ENCODE results near the gene DDC. TPM values are rescaled to one million over a fixed set of nuclear protein-coding genes. Genes with fewer than 3 reads are reported as not detected.

The DDC gene
- total RNA-seq, 2 donors from 2014 or later = not detected

DNA sequence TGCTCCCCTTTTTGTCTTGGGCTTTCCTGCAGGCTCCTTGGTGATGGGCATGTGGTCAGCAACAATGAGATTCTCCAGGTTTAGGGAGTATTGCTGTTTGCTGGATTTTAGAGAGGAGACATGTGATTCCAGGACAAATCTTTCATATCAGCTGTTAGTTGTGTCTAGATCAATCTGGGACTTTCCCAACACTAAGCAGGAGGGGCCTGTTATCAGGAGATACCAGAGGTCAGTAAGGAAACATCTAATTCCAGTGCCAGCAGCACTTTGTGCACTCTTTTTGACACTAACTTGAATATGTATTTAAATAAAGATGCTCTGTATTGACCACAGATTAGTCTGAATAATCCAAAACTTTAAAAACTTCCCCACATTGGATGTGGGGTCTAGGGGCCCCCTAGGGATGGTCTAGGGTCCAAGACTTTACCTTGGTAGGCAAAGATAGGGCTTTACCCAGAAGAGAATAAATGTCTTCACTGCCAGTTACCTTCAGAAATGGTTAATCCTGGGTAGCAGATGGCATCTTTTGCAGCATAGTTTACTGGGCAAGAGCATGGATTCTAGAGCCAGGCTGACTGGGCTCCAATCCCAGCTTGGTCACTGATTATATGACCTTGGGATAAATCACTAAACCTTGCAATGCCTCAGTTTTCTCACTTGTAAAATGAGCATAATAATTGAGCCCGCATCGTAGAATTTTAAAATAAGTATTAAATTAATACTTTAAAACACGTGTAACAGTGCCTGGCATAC lies 108.7 kb downstream of the DDC start:
- Histone ChIP-seq H3K27me3 (no peaks in the 10 kb centered on the region), H3K4me1 (no peaks in the 10 kb centered on the region), H3K36me3 (no peaks in the 10 kb centered on the region), H3K4me3 (no peak overlapping the region), H3K9me3 (no peaks in the 10 kb centered on the region), H3K27ac (no peak overlapping the region)
- TF ChIP-seq, protein P1, sequence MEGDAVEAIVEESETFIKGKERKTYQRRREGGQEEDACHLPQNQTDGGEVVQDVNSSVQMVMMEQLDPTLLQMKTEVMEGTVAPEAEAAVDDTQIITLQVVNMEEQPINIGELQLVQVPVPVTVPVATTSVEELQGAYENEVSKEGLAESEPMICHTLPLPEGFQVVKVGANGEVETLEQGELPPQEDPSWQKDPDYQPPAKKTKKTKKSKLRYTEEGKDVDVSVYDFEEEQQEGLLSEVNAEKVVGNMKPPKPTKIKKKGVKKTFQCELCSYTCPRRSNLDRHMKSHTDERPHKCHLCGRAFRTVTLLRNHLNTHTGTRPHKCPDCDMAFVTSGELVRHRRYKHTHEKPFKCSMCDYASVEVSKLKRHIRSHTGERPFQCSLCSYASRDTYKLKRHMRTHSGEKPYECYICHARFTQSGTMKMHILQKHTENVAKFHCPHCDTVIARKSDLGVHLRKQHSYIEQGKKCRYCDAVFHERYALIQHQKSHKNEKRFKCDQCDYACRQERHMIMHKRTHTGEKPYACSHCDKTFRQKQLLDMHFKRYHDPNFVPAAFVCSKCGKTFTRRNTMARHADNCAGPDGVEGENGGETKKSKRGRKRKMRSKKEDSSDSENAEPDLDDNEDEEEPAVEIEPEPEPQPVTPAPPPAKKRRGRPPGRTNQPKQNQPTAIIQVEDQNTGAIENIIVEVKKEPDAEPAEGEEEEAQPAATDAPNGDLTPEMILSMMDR (IDR thresholded peaks at IDR 0.05) = no peak
- DNase-seq (ENCODE audit: low spot score) = no peak

DNA sequence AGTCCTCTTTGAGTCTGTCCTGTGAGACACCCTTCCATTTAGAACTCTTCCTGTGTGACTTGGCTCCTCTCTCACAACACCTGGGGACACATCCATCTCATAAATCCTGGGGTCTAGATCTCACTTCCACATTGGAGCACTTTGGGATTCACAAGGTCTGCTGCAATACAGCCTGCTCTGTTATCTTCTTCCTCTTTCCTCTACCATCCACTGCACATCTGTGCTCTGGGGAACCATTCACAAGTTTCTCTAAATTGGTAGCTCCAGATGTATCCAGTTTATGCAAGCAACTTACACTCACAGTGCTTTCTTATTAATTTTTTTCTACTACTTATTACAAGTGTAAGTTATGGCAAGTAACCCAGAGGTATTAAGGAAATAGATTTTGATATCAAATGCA lies 109.5 kb downstream of the DDC start:
- Histone ChIP-seq H3K27ac (no peak overlapping the region), H3K4me3 (no peak overlapping the region), H3K36me3 (no peaks in the 10 kb centered on the region), H3K9me3 (no peaks in the 10 kb centered on the region), H3K27me3 (no peaks in the 10 kb centered on the region), H3K4me1 (peaks cover 0 to 4% of the 10 kb centered on the region in 2 donors)
- TF ChIP-seq, protein P1 (IDR thresholded peaks at IDR 0.05) = no peak
- DNase-seq (ENCODE audit: low spot score) = no peak

DNA sequence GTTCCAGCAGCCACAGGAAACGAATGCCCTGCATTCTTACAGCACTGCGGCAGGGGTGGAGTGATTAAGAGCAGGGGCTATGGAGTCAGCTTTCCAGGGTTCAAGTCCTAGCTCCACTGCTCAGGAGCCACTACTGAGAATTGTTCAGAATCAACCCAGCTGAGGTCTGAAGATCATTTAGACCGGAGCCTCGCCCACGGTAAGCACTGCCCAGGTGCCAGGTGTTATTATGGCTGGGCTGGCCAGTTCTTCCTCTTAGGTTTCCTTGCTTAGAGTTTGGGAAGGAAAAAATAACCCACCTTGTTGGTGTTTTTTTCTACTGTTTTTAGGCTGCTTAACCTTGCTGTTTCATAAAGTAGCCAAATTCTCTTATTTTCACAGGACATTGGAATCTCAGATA lies 110.2 kb downstream of the DDC start:
- H3K27me3 ChIP-seq = no peaks in the 10 kb centered on the region
- H3K27ac ChIP-seq = no peak overlapping the region
- H3K36me3 ChIP-seq = no peaks in the 10 kb centered on the region
- TF ChIP-seq, protein P1 (IDR thresholded peaks at IDR 0.05) = no peak
- DNase-seq (ENCODE audit: low spot score) = no peak
- H3K4me3 ChIP-seq = no peak overlapping the region
- peaks cover 0 to 6% of the 10 kb centered on the region in 2 donors for H3K4me1 ChIP-seq
- H3K9me3 ChIP-seq = no peaks in the 10 kb centered on the region

DNA sequence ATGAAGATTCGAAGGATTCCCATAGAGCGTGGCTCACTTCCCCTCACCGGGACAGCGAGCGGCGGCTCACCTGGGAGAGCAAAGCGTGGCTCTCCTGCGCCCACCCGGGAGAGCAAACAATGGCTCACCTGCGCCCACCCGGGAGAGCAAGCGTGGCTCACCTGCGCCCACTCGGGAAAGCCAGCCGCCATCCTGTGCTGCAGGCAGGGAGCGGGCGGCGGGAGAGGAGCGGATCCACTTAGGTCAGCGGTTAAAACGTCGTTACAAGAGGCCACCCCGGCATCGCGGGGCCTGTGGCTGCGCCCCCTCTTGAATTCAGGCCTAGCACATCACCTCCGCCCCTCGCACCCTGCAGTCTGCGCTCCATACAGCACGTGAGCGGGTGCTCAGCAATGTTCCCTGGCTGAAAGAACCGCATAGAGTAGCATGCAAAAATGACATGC lies 114.6 kb downstream of the DDC start:
- Histone ChIP-seq H3K4me1 (peaks cover 0 to 14% of the 10 kb centered on the region in 2 donors), H3K27ac (peak overlapping the region; percentile 72 to 83), H3K27me3 (no peaks in the 10 kb centered on the region), H3K36me3 (peaks cover 5% of the 10 kb centered on the region), H3K4me3 (peak overlapping the region; percentile 56 to 83), H3K9me3 (no peaks in the 10 kb centered on the region)
- DNase-seq (ENCODE audit: low spot score) = no peak
- TF ChIP-seq, protein P1 (IDR thresholded peaks at IDR 0.05) = no peak

DNA sequence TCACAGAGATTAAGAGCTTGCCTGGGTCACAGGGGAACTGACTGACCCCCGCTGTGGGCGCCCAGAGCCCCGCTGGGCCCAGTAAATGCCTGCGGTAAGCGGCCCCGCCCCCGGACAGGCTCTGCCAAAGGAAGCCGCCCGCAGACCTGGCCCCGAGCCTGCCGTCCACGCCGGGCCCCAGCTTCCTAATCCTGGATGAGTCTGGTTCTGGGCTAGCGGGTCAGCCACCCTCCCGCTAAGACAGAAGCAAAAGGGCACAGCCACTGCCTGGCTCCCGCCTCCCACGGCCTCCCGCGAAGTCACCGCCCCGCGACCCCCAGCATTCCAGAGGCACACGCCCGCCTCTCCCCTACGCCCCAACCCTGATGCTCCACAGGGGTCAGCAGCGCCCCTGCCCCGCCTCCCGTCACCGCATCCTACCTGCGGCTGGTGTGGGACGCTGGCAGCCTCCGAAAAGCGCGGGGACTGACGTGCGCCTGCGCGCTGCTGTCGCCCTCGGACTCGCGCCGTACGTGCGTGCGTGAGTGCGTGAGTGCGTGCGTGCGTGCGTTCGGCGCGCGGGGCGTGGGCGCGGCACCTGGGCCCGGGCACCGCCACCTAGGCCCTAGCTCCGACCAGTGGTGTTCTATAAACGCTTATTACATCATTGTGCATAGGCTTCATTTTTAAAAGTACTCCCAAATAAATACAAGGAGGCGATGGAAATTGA lies 115.2 kb downstream of the DDC start, which contains the start of gene FIGNL1:
TSS of gene FIGNL1 (minus strand) at position 470 of the 709 bp plus-strand sequence. CDS start 3,063 bp downstream, outside the sequence.
- peaks cover 5% of the 10 kb centered on the region for H3K36me3 ChIP-seq
- TF ChIP-seq, protein P1 (IDR thresholded peaks at IDR 0.05) = no peak
- H3K4me3 ChIP-seq = peak within 1 kb of the TSS; percentile 56 to 83
- peak within 1 kb of the TSS; percentile 72 to 83 for H3K27ac ChIP-seq
- peaks cover 0 to 14% of the 10 kb centered on the region in 2 donors for H3K4me1 ChIP-seq
- no peak for DNase-seq (ENCODE audit: low spot score)
- H3K27me3 ChIP-seq = no peaks in the 10 kb centered on the region
- no peaks in the 10 kb centered on the region for H3K9me3 ChIP-seq
